HTR-8/SVneo (cell line): ENCODE data around the gene CD164.
"Not testable (repeated sequence)": the region's sequence is repeated elsewhere in the genome, so short reads cannot be mapped to it uniquely, and the experiment has no call there.

ENCODE experiments used
- DNase-seq: peaks from one replicate; pipeline ENCODE4 v3.0.0; 2011; ENCODE audit warnings: low spot score, mixed read lengths; ENCODE audit not compliant: insufficient read length
- FAIRE-seq: peaks from 2 replicates; lab custom pipeline; 2011; peaks lifted over from hg19 to GRCh38; lab: Jason Lieb, UNC

CD164 gene

GRCh38 chr6:109345986-109346385 lies 36.3 kb downstream of the CD164 start:
- DNase-seq: no peak
- FAIRE-seq: no peak

GRCh38 chr6:109344226-109344625 lies 38.0 kb downstream of the CD164 start:
- DNase-seq (no peak), FAIRE-seq (no peak)

- DNase-seq (no peak), FAIRE-seq (no peak)
Measured at GRCh38 chr6:109343518-109343917, 38.7 kb downstream of the CD164 start.

GRCh38 chr6:109342911-109343310 lies 39.4 kb downstream of the CD164 start:
- no peak for FAIRE-seq

GRCh38 chr6:109342506-109342905 lies 39.8 kb downstream of the CD164 start:
- DNase-seq (no peak), FAIRE-seq (no peak)

More at GRCh38 chr6:109342911-109343310, 39.4 kb downstream of the CD164 start:
- no peak for DNase-seq

- DNase-seq (no peak), FAIRE-seq (no peak)
Measured at GRCh38 chr6:109340811-109341210, 41.5 kb downstream of the CD164 start.

GRCh38 chr6:109339906-109340678 lies 42.2 kb downstream of the CD164 start:
- DNase-seq: no peak
- FAIRE-seq: no peak

DNA sequence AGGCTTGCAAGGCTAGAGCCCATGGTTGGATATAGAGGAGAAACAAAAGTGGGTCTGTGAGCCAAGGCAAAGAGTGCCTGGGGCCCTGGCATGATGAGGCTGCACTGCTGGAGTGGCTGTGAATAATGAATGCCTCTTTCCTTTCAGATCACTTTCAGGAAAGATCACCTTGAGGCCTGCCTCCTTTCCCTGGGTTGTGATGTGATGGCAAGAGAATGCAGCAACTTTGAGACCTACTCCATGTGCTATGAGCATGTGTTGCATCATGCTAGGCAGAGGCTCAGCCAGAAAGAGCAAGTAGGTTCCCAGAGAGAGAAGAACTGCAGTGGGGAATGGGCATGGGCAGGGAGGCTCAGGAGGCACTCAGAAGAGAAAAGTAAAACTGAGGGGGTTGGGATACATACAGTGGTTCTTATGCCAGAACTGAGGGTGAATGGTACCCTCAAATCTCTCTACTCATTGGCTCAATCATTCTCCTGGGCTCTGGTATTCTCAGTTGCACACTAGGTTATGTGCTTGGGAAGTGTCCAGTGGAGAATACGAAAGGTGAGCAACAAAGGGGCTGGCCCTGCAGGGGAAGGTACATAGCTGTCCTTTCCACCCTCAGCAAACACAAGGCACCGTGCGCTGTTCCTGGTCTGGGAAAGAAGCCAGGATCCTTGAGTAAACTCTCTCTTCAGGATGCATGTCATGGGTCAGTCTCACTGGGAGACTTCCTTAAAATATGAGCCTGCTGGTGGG lies 45.9 kb downstream of the CD164 start:
- no peak for DNase-seq
- no peak for FAIRE-seq

- DNase-seq, FAIRE-seq: not testable (repeated sequence)
Measured at GRCh38 chr6:109333870-109334269, 48.4 kb downstream of the CD164 start.

GRCh38 chr6:109332748-109333147 lies 49.5 kb downstream of the CD164 start:
- FAIRE-seq (no peak), DNase-seq (no peak)

DNA sequence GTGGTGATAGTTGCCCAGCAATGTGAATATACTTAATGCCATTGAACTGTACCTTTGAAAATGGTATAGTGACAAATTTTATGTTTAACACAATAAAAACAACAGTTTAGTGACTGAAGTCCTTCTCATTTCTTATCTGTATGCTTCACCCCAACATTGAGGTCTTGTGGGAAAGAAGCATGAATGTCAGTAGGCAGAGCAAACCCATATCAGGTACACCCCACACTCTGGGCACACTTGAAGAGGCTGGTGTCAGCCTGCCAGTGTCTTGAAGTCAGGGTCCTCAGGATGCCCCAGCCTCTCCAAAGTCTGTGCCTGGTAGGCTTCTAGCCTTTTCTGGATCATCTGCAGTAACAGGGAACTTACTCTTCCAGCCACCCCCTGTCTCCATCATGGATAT lies 51.2 kb downstream of the CD164 start:
- FAIRE-seq (no peak), DNase-seq (no peak)

DNA sequence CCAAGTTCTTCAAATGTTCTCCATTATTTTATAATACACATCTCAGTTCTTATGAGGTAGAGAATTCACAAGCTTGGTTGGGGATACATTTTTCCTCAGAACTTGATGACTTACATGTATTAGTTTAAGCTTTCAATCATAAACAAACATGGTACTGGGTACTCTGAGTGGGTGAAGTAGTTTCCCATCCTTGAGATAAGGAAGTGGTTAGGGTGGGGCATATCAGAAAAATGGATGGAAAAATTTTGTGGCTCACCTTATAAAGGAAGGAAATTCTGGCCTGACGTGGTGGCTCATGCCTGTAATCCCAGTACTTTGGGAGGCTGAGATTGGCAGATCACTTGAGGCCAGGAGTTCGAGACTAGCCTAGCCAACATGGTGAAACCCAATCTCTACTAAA lies 52.0 kb downstream of the CD164 start:
- no peak for FAIRE-seq

DNA sequence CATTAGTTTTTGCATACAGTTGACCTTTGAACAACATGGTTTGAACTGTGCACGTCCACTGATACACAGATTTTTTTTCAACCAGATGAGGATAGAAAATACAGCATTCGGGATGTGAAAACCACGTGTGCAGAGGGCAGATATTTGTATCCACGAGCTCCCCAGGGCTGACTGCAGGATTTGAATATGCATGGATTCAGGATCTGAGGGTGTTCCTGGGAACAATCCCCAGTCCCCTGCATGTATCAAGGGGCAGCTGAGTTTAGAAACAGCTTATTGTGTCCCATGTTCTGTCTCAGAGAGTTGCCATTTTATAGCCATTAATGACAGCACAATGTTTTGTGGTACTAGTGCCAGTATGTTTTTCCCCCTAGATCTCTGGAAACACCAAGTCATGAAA lies 53.6 kb downstream of the CD164 start:
- FAIRE-seq (no peak), DNase-seq (no peak)

More for the DNA sequence above, 52.0 kb downstream of the CD164 start:
- no peak for DNase-seq

GRCh38 chr6:109327959-109328358 lies 54.3 kb downstream of the CD164 start:
- DNase-seq: no peak
- FAIRE-seq: no peak

DNA sequence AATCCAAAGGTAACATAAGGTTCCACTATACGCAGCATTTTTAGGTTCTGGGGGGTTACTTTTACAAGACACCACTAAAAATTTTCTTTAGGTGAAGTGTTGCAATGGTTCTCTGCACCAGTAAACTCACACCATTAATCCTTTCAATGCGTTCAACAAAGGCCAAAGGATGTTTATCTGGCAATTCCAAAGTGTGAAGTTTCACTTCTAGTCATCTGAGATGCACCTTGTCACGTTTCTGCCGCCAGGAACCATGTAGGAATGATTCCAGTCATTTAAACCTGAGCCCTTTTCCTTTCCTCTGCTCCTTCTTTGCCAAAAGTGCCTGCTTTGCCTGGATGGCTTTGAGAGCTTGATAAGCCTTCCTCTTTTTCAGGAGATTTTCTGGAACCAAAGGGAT lies 54.8 kb downstream of the CD164 start:
- FAIRE-seq (no peak), DNase-seq (no peak)

- no peak for DNase-seq
- FAIRE-seq: no peak
Measured at GRCh38 chr6:109326351-109326750, 55.9 kb downstream of the CD164 start.

DNA sequence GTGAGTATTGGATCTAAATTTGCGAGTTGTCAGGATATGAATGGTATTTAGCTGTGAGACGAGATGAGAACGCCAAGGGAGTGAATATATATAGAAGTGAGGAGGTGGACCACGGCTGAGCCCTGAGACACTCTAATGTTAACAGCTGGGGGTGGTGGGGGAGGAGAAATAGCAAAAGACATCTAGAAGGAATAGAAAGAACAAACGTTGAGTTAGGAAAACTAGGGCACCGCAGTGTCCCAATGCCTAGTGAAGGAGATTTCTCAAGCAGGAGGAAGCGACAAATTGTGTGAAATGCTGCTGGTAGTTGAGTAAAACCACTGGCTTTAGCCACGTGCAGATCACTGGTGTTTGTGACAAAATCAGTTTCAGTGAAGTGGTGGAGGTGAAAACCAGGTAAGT lies 56.9 kb downstream of the CD164 start:
- DNase-seq (no peak), FAIRE-seq (no peak)

DNA sequence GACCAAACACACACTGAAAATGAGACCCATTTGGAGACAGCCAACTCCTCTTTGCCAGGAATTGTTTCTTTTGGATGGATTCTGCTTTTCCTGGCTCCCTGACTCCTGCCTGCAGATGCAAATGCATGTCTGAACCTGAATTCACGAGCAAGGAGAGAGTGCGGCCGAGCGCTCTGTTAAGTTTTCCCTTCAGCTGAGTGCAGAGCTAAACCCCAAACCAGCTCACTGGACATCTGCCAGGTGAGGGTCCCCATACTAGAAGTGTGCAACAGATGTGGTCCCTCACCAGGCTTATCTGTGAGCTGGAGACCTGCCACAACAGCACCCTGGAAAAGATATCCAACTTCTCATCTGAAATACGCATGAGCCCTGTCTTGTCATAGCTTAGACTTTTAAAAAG lies 59.0 kb downstream of the CD164 start:
- FAIRE-seq (no peak), DNase-seq (no peak)

DNA sequence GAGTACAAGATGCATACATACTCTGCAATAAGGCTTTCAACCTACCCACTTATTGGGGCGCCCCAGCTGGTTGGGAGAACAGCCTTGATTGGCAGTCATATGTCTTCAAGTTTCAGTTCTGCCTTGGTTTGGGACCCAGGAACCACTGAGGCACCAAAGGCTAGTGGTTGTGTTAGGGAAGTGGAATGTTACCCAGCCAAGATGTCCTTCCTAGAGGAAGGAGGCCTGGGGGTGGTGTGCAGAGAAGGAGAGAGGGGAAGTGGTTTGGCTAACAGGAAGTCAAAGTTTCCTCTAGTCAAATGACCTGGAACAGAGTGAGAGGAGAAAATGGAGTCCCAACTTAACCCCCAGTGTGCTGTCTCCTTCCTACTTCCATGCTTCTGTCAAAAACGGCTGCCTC lies 59.4 kb downstream of the CD164 start:
- no peak for FAIRE-seq
- no peak for DNase-seq

- FAIRE-seq: no peak
- no peak for DNase-seq
Measured at GRCh38 chr6:109321752-109322151, 60.5 kb downstream of the CD164 start.

- no peak for FAIRE-seq
- no peak for DNase-seq
Measured at GRCh38 chr6:109320072-109320471, 62.2 kb downstream of the CD164 start.
